22Rv1 (cell line): ENCODE results near the gene PHIP.

Experiments used
- H3K27ac ChIP-seq: fragments of 450-650 bp; 2 replicates; pipeline ENCODE4 v1.5.1; 2017
- ZFX ChIP-seq: fragments of 450-650 bp; IDR thresholded peaks from 2 replicates; pipeline ENCODE4 v1.6.1; 2017; ENCODE audit warnings: antibody characterized with exemption, borderline replicate concordance
- TF ChIP-seq, protein P1 (sequence below): fragments of 450-650 bp; IDR thresholded peaks from 2 replicates; pipeline ENCODE4 v1.5.1; 2017; ENCODE audit warnings: mild to moderate bottlenecking

The PHIP gene

GRCh38 chr6:79056226-79056625 is 21.8 kb downstream of the PHIP start:
- TF ChIP-seq, protein P1, sequence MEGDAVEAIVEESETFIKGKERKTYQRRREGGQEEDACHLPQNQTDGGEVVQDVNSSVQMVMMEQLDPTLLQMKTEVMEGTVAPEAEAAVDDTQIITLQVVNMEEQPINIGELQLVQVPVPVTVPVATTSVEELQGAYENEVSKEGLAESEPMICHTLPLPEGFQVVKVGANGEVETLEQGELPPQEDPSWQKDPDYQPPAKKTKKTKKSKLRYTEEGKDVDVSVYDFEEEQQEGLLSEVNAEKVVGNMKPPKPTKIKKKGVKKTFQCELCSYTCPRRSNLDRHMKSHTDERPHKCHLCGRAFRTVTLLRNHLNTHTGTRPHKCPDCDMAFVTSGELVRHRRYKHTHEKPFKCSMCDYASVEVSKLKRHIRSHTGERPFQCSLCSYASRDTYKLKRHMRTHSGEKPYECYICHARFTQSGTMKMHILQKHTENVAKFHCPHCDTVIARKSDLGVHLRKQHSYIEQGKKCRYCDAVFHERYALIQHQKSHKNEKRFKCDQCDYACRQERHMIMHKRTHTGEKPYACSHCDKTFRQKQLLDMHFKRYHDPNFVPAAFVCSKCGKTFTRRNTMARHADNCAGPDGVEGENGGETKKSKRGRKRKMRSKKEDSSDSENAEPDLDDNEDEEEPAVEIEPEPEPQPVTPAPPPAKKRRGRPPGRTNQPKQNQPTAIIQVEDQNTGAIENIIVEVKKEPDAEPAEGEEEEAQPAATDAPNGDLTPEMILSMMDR, result no peak
- no peak for TF ChIP-seq ZFX
- no peak overlapping the region for H3K27ac ChIP-seq

- H3K27ac ChIP-seq, result no peak overlapping the region
- TF ChIP-seq, protein P1, result peak; percentile 55
- TF ChIP-seq ZFX, result no peak
These were observed 29.4 kb downstream of the PHIP start for GRCh38 chr6:79048611-79049010.

DNA sequence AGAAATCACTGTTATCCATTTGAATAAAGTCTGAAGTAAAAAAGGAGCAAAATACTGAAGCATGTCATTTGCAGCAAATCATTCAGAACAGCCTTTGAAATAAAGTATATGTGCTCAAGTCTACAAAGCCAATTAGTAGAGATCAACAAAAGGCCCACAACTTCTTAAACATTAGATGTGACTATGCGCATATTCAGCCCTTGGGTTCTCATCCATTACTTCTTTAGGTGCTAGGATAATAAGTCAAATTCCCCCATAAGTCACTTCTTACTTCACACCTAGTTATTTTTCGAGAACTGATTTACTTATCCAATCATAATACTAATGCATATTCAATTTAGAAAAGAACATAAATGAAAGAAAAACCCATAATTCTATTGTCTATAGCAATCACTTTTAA is 31.0 kb downstream of the PHIP start:
- TF ChIP-seq, protein P1, result no peak
- TF ChIP-seq ZFX, result no peak
- H3K27ac ChIP-seq, result no peak overlapping the region

DNA sequence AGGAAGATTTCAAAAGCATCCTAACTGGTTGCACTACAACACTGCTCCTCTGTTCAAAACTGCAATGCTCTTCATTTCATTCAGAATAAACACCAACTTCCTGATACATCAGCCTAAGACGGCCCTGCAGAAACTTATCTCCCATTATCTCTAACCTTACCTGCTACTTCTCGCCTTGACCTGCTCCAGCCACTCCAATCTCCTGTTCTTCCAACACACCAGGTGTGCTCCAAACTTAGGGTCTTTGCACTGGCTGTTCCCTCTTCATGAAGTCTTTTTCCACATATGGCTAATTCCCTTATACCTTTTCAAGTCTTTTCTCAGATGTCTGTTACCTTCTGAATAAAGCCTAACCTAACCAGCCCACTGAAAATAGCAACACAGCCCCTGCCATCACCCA is 32.1 kb downstream of the PHIP start:
- no peak overlapping the region for H3K27ac ChIP-seq
- TF ChIP-seq, protein P1, result no peak
- no peak for TF ChIP-seq ZFX

DNA sequence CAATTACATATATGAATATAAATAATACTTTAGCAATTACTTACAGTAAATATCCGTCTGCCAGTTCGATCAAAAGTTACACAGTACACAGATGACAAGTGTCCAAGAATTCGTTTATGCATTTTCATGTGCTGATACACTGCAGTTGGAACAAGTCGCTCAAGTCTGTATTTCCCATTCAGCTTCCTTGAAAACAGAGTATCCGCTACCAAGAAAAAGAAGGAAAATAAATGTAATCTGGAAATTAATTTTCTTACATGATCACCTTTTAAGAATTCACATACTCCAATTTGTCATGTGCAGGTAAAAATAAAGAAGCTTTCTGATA is 35.3 kb downstream of the PHIP start:
- no peak for TF ChIP-seq ZFX
- TF ChIP-seq, protein P1, result no peak
- H3K27ac ChIP-seq, result no peak overlapping the region

DNA sequence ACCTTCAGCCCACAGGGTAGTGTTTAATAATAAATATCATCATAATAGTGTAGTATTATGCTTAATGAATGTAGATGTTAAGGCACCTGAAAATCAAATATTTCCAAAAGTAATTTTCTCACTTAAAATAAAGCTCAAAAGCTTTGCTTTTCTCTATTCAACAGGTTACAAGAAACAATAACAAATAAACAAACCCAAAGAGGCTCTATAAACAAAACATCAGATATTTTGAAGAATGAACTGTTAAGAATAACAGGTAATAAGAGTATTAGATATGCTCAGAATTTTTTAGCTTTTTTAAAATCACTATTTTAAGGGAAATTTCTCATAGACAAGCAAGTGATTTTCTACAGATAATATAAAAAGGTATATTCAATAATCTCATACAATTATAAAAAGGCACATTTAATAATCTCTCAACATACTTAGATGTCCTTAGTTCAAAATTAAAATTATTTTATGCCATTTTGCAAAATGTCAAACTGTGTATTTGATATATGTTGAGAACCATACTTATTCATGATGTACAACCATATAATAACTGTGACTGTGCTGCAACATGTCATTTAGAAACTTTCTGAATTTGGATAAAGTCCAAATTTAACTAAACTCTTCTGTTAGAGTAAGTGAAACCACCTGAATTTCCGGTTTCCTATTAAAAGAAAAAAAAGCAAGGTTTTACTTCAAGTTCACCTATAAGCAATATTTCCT is 35.8 kb downstream of the PHIP start:
- TF ChIP-seq, protein P1, result no peak
- no peak for TF ChIP-seq ZFX
- H3K27ac ChIP-seq, result no peak overlapping the region

DNA sequence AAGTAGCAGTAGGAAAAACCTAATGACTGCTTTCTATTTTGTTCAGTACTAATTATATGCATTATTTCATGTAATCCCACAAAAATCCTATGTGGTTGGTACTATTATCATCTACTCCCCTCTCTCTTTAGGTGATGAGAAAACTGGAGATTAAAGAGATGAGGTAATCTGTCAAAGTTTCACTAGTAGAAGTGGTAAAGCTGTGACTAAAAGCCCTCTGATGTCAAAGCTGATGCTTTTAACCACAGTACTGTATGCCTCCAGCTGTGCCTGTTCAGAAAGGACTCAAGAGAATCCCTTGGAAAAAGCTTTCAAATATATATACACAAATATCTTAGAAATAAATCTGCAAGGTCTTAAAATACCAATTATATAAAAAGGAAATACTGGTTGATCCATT is 38.0 kb downstream of the PHIP start:
- H3K27ac ChIP-seq, result no peak overlapping the region
- no peak for TF ChIP-seq ZFX
- TF ChIP-seq, protein P1, result no peak
